ENCODE measurements around the gene SPHK1.

The SPHK1 gene

GRCh38 chr17:76363107-76363842 lies 21.1 kb upstream of the SPHK1 start:
- H3F3A ChIP-seq (ENCODE audit: low read depth): no peaks in the 10 kb centered on the region
- no peak overlapping the region for H3K4me3 ChIP-seq (ENCODE audit: low read length, poor library complexity, severe bottlenecking)
- no peaks in the 10 kb centered on the region for H3K79me2 ChIP-seq (ENCODE audit: insufficient read depth, low read length)
- no peaks in the 10 kb centered on the region for H3K27me3 ChIP-seq (ENCODE audit: insufficient read depth, low read length, poor library complexity, severe bottlenecking)
- no peaks in the 10 kb centered on the region for H3K4me1 ChIP-seq (ENCODE audit: insufficient read depth, low read length, poor library complexity, severe bottlenecking)
- H2AFZ ChIP-seq (ENCODE audit: low read length): no peak overlapping the region
- H3K36me3 ChIP-seq (ENCODE audit: insufficient read depth, low read length): no peaks in the 10 kb centered on the region
- H4K20me1 ChIP-seq (ENCODE audit: insufficient read depth, low read length, poor library complexity, severe bottlenecking): no peaks in the 10 kb centered on the region
- no peaks in the 10 kb centered on the region for H3K9me2 ChIP-seq (replicated peaks; ENCODE audit: low read depth, low read length)
- no peak for TF ChIP-seq CTCF (conservative IDR thresholded peaks at IDR 0.05; ENCODE audit: low read length)
- no peak for TF ChIP-seq EZH2phosphoT487 (IDR thresholded peaks at IDR 0.05; ENCODE audit: borderline replicate concordance)
- no peak overlapping the region for H3K9ac ChIP-seq (ENCODE audit: low read depth, low read length, poor library complexity, severe bottlenecking)
- no peak overlapping the region for H3K4me2 ChIP-seq (ENCODE audit: low read depth, low read length, poor library complexity, severe bottlenecking)
- H3K9me3 ChIP-seq (ENCODE audit: insufficient read depth, low read depth, low read length): no peaks in the 10 kb centered on the region

GRCh38 chr17:76365256-76365903 lies 19.0 kb upstream of the SPHK1 start:
- no peaks in the 10 kb centered on the region for H3K9me3 ChIP-seq (ENCODE audit: insufficient read depth, low read depth, low read length)
- no peaks in the 10 kb centered on the region for H3K9me2 ChIP-seq (replicated peaks; ENCODE audit: low read depth, low read length)
- H2AFZ ChIP-seq (ENCODE audit: low read length): no peak overlapping the region
- no peaks in the 10 kb centered on the region for H4K20me1 ChIP-seq (ENCODE audit: insufficient read depth, low read length, poor library complexity, severe bottlenecking)
- no peaks in the 10 kb centered on the region for H3K27me3 ChIP-seq (ENCODE audit: insufficient read depth, low read length, poor library complexity, severe bottlenecking)
- H3K79me2 ChIP-seq (ENCODE audit: insufficient read depth, low read length): no peaks in the 10 kb centered on the region
- no peak overlapping the region for H3K9ac ChIP-seq (ENCODE audit: low read depth, low read length, poor library complexity, severe bottlenecking)
- no peaks in the 10 kb centered on the region for H3K4me1 ChIP-seq (ENCODE audit: insufficient read depth, low read length, poor library complexity, severe bottlenecking)
- no peaks in the 10 kb centered on the region for H3F3A ChIP-seq (ENCODE audit: low read depth)
- TF ChIP-seq EZH2phosphoT487 (IDR thresholded peaks at IDR 0.05; ENCODE audit: borderline replicate concordance) (no peak), CTCF (conservative IDR thresholded peaks at IDR 0.05; ENCODE audit: low read length) (no peak)
- no peak overlapping the region for H3K4me2 ChIP-seq (ENCODE audit: low read depth, low read length, poor library complexity, severe bottlenecking)
- H3K4me3 ChIP-seq (ENCODE audit: low read length, poor library complexity, severe bottlenecking): no peak overlapping the region
- H3K36me3 ChIP-seq (ENCODE audit: insufficient read depth, low read length): no peaks in the 10 kb centered on the region

- H3K9me3 ChIP-seq (ENCODE audit: insufficient read depth, low read depth, low read length): no peaks in the 10 kb centered on the region
- H3K9ac ChIP-seq (ENCODE audit: low read depth, low read length, poor library complexity, severe bottlenecking): no peak overlapping the region
- H3K4me1 ChIP-seq (ENCODE audit: insufficient read depth, low read length, poor library complexity, severe bottlenecking): no peaks in the 10 kb centered on the region
- H3K4me3 ChIP-seq (ENCODE audit: low read length, poor library complexity, severe bottlenecking): no peak overlapping the region
- H3K36me3 ChIP-seq (ENCODE audit: insufficient read depth, low read length): no peaks in the 10 kb centered on the region
- no peaks in the 10 kb centered on the region for H3K79me2 ChIP-seq (ENCODE audit: insufficient read depth, low read length)
- H3F3A ChIP-seq (ENCODE audit: low read depth): no peaks in the 10 kb centered on the region
- no peaks in the 10 kb centered on the region for H3K27me3 ChIP-seq (ENCODE audit: insufficient read depth, low read length, poor library complexity, severe bottlenecking)
- H3K9me2 ChIP-seq (replicated peaks; ENCODE audit: low read depth, low read length): no peaks in the 10 kb centered on the region
- no peaks in the 10 kb centered on the region for H4K20me1 ChIP-seq (ENCODE audit: insufficient read depth, low read length, poor library complexity, severe bottlenecking)
- H3K4me2 ChIP-seq (ENCODE audit: low read depth, low read length, poor library complexity, severe bottlenecking): no peak overlapping the region
- TF ChIP-seq EZH2phosphoT487 (IDR thresholded peaks at IDR 0.05; ENCODE audit: borderline replicate concordance) (no peak), CTCF (conservative IDR thresholded peaks at IDR 0.05; ENCODE audit: low read length) (no peak)
- H2AFZ ChIP-seq (ENCODE audit: low read length): no peak overlapping the region
These were observed 18.2 kb upstream of the SPHK1 start for GRCh38 chr17:76366247-76366646.
